Measurements from ENCODE around the gene ST14. TPM values are rescaled to one million over a fixed set of nuclear protein-coding genes. Genes with fewer than 3 reads are reported as not detected.
A peak's percentile ranks its signal among the peaks of the same experiment; 100 is the strongest.
"Not testable (repeated sequence)": the region's sequence is repeated elsewhere in the genome, so short reads cannot be mapped to it uniquely, and the experiment has no call there.

ST14 gene
- total and polyA plus RNA-seq, 2 donors (not counting 1 experiment from before 2014, with no cell fraction given): 36.2 to 52.2 TPM

DNA sequence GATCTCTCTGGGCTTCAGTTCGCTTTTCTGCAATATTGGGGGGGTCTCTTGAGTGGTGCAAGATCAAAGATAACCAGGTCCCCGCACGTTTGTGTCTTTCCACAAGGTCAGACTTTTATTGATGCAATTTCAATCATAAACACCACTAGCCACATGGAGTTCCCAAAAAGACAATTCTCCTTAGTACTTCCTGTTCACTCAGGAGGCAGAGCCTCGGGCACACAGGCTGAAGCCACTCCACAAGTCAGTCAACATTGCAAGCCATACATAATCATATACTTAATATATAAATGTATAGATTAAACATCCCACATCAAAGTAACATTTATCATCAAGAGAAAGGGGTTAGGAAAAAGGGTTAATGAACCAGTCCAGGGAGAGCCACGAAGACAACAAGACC, 12.0 kb downstream of the ST14 start:
- DNase-seq (no peak), ATAC-seq (ENCODE audit: low read depth) (no peak)
- Mint-ChIP-seq H3K4me3 (no peak overlapping the region), H3K27ac (peak overlapping the region; percentile 37), H3K4me1 (peaks cover 52% of the 10 kb centered on the region), H3K9me3 (ENCODE audit: insufficient read depth) (peaks cover 4% of the 10 kb centered on the region), H3K27me3 (no peaks in the 10 kb centered on the region)
- H3K79me2 ChIP-seq (ENCODE audit: control insufficient read depth, insufficient read depth, low read length): peaks cover 7% of the 10 kb centered on the region
- H4K20me1 ChIP-seq (ENCODE audit: control insufficient read depth, insufficient read depth, low read length, poor library complexity, severe bottlenecking): no peaks in the 10 kb centered on the region
- 94% methylated on average over 3 of the region's 5 CpGs for WGBS (ENCODE audit: insufficient coverage)
- no peak overlapping the region for H3K4me3 ChIP-seq (ENCODE audit: control extremely low read depth in 1 of 5, extremely low read depth in 1 of 5, insufficient read depth in 1 of 5, low read depth in 2 of 5, low read length in 4 of 5)
- no peaks in the 10 kb centered on the region for H3K36me3 ChIP-seq (replicated peaks in 1 of 2; ENCODE audit: control extremely low read depth in 1 of 2, control insufficient read depth in 1 of 2, extremely low read depth in 1 of 2, insufficient read depth in 2 of 2, low read length in 1 of 2)
- no peak overlapping the region for H3K9ac ChIP-seq (ENCODE audit: low read length)
- no peak overlapping the region for H3K27ac ChIP-seq (ENCODE audit: low read length in 2 of 2)
- no peak overlapping the region for H2AFZ ChIP-seq (ENCODE audit: insufficient read depth, low read depth, low read length, poor library complexity, severe bottlenecking)
- no peaks in the 10 kb centered on the region for H3K27me3 ChIP-seq (replicated peaks in 1 of 4; ENCODE audit: control extremely low read depth in 1 of 4, control insufficient read depth in 3 of 4, insufficient read depth in 4 of 4, low read length in 3 of 4)
- POLR2A ChIA-PET: no interaction called here
- no peak for TF ChIP-seq EZH2 (IDR thresholded peaks at IDR 0.05; ENCODE audit: borderline replicate concordance, insufficient read depth, low read depth, low read length, poor library complexity, severe bottlenecking)
- TF ChIP-seq, protein P1, sequence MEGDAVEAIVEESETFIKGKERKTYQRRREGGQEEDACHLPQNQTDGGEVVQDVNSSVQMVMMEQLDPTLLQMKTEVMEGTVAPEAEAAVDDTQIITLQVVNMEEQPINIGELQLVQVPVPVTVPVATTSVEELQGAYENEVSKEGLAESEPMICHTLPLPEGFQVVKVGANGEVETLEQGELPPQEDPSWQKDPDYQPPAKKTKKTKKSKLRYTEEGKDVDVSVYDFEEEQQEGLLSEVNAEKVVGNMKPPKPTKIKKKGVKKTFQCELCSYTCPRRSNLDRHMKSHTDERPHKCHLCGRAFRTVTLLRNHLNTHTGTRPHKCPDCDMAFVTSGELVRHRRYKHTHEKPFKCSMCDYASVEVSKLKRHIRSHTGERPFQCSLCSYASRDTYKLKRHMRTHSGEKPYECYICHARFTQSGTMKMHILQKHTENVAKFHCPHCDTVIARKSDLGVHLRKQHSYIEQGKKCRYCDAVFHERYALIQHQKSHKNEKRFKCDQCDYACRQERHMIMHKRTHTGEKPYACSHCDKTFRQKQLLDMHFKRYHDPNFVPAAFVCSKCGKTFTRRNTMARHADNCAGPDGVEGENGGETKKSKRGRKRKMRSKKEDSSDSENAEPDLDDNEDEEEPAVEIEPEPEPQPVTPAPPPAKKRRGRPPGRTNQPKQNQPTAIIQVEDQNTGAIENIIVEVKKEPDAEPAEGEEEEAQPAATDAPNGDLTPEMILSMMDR (IDR thresholded peaks at IDR 0.05): no peak
- no peak overlapping the region for H3K4me2 ChIP-seq (replicated peaks; ENCODE audit: low read depth, low read length, poor library complexity, severe bottlenecking)
- CTCF ChIA-PET: no interaction called here
- intact Hi-C loops (cut with micrococcal nuclease): no loop called here
- H3K4me1 ChIP-seq (ENCODE audit: control insufficient read depth in 2 of 2, insufficient read depth in 2 of 2, low read length in 2 of 2): peaks cover 8 to 24% of the 10 kb centered on the region in 2 donors
- peaks cover 0 to 10% (median 0%) of the 10 kb centered on the region in 3 donors for H3K9me3 ChIP-seq (ENCODE audit: control extremely low read depth in 1 of 3, control insufficient read depth in 2 of 3, insufficient read depth in 1 of 3, low read length in 2 of 3)

DNA sequence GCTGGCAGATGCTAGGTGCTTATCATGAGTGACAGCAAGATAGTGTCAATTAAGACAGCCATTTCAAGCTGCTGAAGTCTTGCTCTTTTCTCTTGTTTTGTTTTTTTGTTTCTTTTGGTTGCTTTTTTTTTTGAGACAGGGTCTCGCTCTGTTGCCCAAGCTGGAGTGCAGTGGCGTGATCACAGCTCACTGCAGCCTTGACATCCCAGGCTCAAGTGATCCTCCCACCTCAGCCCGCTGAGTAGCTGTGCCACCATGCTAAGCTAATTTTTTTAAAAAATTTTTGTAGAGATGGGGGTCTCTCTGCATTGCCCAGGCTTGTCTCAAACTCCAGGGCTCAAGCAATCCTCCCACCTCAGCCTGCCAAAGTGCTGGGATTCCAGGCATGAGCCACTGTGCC, 12.4 kb downstream of the ST14 start:
- DNase-seq; POLR2A ChIA-PET; H4K20me1 ChIP-seq (ENCODE audit: control insufficient read depth, insufficient read depth, low read length, poor library complexity, severe bottlenecking); H3K36me3 ChIP-seq (replicated peaks in 1 of 2; ENCODE audit: control extremely low read depth in 1 of 2, control insufficient read depth in 1 of 2, extremely low read depth in 1 of 2, insufficient read depth in 2 of 2, low read length in 1 of 2); H3K9me3 Mint-ChIP-seq (ENCODE audit: insufficient read depth); H3K4me3 ChIP-seq (ENCODE audit: control extremely low read depth in 1 of 5, extremely low read depth in 1 of 5, insufficient read depth in 1 of 5, low read depth in 2 of 5, low read length in 4 of 5); ATAC-seq (ENCODE audit: low read depth); H2AFZ ChIP-seq (ENCODE audit: insufficient read depth, low read depth, low read length, poor library complexity, severe bottlenecking); H3K4me2 ChIP-seq (replicated peaks; ENCODE audit: low read depth, low read length, poor library complexity, severe bottlenecking); H3K4me3 Mint-ChIP-seq; H3K27me3 ChIP-seq (replicated peaks in 1 of 4; ENCODE audit: control extremely low read depth in 1 of 4, control insufficient read depth in 3 of 4, insufficient read depth in 4 of 4, low read length in 3 of 4); intact Hi-C loops (cut with micrococcal nuclease); H3K9ac ChIP-seq (ENCODE audit: low read length); H3K79me2 ChIP-seq (ENCODE audit: control insufficient read depth, insufficient read depth, low read length); H3K27me3 Mint-ChIP-seq; H3K27ac ChIP-seq (ENCODE audit: low read length in 2 of 2): not testable (repeated sequence)
- no CpG with 5 or more reads among the region's 3 CpGs for WGBS (ENCODE audit: insufficient coverage)
- Mint-ChIP-seq H3K27ac (peak overlapping the region; percentile 37), H3K4me1 (peaks cover 50% of the 10 kb centered on the region)
- peaks cover 0 to 10% (median 0%) of the 10 kb centered on the region in 3 donors for H3K9me3 ChIP-seq (ENCODE audit: control extremely low read depth in 1 of 3, control insufficient read depth in 2 of 3, insufficient read depth in 1 of 3, low read length in 2 of 3)
- CTCF ChIA-PET: interaction anchor here (1.6 kb wide), 1 partner anchor 37 kb away, joined by 4 read pairs; no protein-coding TSS in a partner anchor
- peaks cover 7 to 20% of the 10 kb centered on the region in 2 donors for H3K4me1 ChIP-seq (ENCODE audit: control insufficient read depth in 2 of 2, insufficient read depth in 2 of 2, low read length in 2 of 2)
